Erythroblast (primary cell): ENCODE results near the gene CFDP1.
A peak's percentile ranks its signal among the peaks of the same experiment; 100 is the strongest.
"Not testable (repeated sequence)": the region's sequence is repeated elsewhere in the genome, so short reads cannot be mapped to it uniquely, and the experiment has no call there.

Experiments
- DNase-seq, 2 experiments: peaks; one replicate each; lab custom pipeline; 2025; lab: John Stamatoyannopoulos, UW
- GATA1 ChIP-seq: IDR thresholded peaks from 2 replicates; pipeline ENCODE4 v1.6.1; 2011; ENCODE audit warnings: low read depth, mild to moderate bottlenecking, control low read depth, low read length, moderate library complexity
- POLR2A ChIP-seq: IDR thresholded peaks from 2 replicates; pipeline ENCODE4 v1.6.1; 2011; ENCODE audit warnings: mild to moderate bottlenecking, low read length

Gene CFDP1

DNA sequence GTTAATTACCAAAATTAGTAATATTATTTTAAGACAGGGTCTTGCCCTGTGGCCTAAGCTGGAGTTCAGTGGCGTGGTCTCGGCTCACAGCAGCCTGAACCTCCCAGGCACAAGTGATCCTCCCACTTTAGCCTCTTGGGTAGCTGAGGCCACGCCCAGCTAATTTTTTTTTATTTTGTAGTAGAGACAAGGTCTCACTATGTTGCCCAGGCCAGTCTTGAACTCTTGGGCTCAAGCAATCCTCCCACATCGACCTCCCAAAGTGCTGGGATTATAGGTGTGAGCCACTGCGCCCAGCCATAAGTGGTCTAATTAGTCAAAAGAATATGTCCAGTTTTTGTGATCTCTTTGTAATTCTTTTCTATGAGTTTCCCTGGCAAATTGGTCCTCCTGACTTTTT, 12.0 kb upstream of the CFDP1 start:
- TF ChIP-seq GATA1 (no peak), POLR2A (no peak)
- DNase-seq = peak in 1 of 2 experiments; percentile 10

DNA sequence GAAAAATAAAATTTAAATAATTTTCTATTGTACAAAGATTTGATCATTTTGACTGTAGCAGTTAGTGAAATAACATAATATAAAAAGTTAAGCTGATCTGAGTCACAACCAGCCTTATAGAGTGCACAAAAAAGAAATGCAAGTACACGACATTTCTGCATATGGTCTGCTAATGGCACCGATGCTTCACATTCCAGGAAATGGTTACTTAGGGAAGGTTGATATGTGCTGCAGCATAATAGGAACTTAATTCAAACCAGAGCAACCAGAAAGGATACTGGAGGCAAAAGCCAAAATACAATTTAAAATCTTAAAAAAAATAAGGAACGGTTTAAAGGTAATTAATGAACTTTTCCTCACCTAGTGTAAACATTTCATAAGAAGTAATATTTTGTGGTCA, 10.0 kb upstream of the CFDP1 start:
- no peak for TF ChIP-seq GATA1
- TF ChIP-seq POLR2A = no peak
- DNase-seq = no peak

DNA sequence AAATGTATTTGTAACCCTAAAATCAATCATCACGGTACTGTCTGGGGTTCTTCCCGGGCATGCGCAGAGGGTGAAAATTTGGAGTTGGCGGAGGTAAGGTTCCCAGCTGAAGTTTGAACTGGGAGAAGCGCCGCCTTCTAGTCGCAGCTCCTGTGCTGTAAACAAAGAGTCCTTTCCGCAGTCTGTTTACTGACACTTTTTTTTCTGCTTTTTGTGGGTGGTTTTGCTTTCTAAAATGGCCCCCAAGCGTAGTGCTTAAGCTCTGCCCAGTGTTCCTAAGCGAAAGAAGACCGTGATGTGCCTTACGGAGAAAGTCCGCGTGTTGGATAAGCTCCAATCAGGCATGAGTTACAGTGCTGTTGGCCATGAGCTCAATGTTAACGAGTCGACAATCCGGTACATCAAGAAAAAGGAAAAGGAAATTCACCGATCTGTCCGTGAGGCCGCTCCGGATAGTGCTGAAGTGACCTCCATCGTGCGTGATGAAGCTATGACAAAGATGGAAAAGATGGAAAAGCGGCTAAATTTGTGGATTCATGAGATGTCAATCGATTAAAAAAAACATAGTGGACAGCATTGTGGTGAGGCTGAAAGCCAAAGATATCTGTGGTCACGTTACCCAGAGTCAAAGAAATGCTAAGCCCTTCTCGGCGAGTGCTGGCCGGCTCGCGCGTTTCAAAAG, 570 bp upstream of the CFDP1 start:
- DNase-seq = peak; percentile 92 to 93
- TF ChIP-seq GATA1 (no peak), POLR2A (peak; percentile 78)

DNA sequence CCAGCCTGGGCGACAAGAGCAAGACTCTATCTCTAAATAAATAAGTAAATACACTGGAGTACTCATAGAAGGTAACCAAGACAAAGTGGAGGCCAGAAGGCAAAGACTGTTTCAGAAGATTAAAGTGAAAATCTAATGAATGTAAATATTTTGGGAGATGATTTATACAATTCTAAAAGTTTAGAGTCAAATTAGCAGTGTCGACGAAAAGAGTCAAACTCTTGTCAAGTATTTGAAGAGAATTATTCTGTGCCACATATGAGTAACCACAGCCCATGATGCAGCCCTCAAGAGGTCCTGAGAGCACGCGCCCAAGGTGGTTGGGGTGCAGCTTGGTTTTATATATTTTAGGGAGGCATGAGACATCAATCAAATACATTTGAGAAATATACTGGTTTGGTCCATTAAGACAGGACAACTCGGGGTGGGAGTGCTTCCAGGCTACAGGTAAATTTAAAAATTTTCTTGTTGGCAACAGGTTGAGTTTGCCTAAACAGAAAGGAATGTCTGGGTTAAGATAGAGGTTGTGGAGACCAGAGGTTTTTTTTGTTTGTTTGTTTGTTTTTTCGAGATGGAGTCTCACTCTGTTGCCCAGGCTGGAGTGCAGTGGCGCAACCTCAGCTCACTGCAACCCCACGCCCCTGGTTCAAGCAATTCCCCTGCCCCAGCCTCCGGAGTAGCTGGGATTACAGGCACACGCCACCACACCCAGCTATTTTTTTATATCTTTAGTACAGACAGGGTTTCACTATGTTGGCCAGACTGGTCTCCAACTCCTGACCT, 3.5 kb downstream of the CFDP1 start:
- TF ChIP-seq POLR2A (no peak), GATA1 (no peak)
- DNase-seq = no peak

DNA sequence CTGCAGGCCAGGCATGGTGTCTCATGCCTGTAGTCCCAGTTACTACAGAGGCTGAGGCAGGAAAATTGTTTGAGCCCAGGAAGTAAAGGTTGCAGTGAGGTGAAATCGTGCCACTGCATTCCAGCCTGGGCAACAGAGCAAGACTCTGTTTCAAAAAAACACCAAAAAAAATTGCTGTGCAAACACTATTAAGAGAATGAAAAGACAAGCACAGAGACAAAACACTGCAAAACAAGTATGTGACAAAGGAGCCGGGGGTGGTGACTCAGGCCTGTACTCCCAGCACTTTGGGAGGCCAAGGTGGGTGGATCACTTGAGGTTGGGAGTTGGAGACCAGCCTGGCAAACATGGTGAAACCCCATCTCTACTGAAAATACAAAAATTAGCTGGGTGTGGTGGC, 6.8 kb downstream of the CFDP1 start:
- DNase-seq = not testable (repeated sequence)

DNA sequence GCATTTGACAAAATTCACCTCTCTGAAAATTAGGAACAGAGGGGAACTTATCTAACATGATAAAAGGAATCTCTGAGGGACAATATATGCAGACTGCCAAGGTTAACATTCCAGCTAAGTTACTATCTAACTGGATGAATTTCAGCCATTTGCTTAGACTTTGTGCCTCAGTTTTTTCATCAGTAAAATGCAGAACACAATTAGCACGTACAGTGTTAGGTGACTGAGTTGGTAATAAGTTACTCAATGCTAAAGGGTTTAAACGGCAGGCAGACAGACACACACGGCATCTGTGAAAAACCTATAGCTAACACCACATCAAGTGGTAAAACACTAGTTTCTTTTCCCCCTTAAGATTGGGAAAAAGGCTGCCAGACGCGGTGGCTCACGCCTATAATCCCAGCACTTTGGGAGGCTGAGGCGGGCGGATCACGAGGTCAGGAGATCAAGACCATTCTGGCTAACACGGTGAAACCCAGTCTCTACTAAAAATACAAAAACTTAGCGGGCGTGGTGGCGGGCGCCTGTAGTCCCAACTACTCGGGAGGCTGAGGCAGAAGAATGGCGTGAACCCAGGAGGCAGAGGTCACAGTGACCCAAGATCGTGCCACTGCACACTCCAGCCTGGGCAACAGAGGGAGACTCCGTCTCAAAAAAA, 9.1 kb downstream of the CFDP1 start:
- DNase-seq = not testable (repeated sequence)

DNA sequence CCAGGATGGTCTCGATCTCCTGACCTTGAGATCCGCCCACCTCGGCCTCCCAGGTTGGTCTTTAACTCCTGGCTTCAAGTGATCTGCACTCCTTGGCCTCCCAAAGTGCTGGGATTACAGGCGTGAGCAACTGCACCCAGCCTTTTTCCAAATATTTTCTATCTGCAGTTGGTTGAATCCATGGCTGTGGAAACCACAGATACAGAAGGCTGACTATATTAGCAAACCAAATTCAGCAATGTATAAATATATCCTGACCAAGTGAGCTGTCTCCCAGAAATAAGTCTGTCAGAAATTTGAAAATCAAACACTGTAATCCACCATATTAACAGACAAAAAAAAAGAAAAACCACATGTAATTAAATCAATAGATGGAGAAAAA, 9.6 kb downstream of the CFDP1 start:
- no peak for TF ChIP-seq GATA1
- TF ChIP-seq POLR2A = no peak
- DNase-seq = no peak

DNA sequence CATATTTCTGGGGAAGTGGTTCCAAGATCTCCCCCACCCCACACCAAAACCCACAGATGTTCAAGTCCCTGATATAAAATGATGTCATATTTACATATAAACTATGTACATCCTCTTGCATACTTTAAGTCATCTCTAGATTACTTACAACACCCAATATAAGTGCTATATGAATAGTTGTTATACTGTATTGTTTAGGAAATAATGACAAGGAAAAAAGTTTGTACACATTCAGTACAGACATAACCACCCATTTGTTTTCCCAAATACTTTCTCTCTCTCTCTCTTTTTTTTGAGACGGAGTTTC, 11.5 kb downstream of the CFDP1 start:
- DNase-seq = no peak
- TF ChIP-seq POLR2A (no peak), GATA1 (no peak)

DNA sequence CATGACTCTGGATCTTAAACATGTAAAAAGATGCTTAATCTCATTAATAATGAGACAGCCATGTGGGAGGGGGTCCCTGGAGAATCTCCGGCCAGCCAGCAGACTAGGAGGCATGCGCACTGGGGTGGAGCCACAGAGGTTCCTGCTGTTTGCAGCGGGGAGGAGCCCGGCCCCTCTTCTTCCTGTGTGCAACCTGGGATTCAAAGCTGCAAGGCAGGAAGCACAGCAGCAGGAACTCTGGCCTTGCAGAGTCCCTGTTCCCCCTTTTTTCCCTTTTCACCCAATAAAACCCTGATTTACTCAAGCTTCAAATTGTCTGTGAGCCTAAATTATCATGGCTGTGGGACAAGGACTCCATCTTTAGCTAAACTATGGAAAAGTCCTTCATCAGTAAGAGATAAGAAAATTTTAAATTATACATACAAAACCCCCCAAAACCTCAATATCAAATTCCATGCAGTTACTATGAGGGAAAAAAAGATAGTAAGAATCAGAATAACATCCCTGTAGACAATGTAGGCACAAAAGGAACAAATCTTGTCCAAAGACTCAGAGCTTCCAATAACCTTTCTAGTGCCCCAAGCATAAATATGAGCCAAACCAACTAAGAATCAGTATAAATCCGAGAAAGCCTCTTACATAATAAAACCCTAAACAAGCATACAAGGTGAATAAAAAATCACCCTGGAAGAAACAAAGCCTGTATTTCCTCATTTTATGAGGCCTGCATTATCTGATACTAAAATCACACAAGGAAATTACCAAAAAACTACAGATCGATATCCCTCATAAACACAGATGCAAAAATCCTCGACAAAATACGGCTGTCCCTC, 12.1 kb downstream of the CFDP1 start:
- TF ChIP-seq POLR2A = no peak
- TF ChIP-seq GATA1 = no peak
- peak; percentile 8 to 11 for DNase-seq

DNA sequence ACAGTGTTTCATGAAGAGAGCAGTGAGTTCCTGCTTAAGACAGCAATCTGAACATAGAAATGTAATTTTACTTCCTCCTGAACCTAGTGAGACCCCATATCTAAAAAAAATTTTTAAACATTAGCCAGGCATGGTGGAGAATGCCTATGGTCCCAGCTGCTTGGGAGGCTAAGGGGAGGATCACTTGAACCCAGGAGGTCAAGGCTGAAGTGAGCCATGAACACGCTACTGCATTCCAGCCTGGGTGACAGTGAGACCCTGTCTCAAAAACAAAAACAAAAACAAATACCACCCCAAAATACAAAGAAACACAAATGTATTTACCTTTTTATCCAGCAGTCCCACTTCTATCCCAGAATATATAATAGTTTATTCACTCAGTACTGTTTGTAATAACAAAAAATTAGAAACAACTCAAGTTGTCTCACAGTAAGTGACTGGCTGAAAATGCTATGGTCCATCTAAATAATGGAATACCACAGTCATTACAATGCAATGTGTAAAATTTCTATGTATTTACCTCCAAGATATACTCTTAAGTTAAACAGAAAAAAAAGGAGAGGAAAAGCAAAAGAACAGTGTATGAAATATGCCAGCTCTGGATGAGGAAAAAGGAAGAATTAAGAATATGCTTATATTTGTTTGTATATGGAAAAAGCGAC, 16.3 kb downstream of the CFDP1 start:
- DNase-seq = no peak
- TF ChIP-seq POLR2A (no peak), GATA1 (no peak)

DNA sequence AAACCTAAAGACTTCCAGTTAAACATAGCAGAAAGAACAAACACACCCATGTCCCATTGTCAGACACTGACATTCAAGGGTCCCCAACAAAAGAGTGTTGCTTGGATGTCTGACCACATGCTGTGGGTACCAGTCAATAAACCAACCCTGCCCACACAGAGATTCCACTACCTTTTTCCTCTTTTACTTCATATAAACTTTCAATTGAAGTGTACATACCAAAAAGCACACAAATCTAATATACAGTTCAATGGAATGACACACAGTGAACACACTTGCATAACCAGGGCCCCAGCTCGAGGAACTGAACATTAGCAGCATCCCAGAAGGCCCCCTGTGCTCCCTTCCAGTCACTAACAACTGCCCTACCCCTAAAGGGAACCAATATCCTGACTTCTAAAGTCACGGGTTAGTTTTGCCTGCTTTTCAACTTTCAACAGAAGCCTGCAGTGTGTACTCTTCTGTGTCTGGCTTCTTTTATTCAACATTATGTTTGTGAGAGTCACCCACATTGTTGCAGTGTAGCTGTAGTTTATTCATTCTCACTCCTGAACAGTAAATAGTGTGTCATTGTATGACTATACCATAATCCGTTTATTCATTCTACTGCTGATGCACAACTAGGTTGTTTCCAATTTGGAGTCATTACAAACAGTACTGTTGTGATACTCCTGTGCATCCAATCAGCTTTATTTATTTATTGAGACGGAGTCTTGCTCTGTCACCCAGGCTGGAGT, 18.0 kb downstream of the CFDP1 start:
- TF ChIP-seq GATA1 = no peak
- no peak for TF ChIP-seq POLR2A
- peak in 1 of 2 experiments; percentile 38 for DNase-seq

DNA sequence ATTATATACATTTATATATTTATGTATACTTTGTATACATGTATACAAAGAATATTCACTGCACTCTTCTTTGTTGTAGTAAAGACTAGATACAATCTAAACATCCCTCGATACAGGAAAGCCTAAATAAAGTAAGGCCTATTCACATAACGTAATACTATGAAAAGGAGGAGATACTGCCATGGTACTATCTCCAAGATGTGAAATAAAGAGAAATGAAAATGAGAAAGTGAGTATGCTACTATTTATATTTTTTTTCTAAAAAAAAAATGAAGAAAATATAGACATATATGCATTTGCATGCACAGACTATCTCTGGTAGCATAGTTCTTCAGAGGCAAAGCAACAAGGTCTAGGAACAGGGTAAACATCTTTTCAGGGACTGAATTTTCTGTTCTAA, 19.4 kb downstream of the CFDP1 start:
- no peak for TF ChIP-seq POLR2A
- DNase-seq = no peak

DNA sequence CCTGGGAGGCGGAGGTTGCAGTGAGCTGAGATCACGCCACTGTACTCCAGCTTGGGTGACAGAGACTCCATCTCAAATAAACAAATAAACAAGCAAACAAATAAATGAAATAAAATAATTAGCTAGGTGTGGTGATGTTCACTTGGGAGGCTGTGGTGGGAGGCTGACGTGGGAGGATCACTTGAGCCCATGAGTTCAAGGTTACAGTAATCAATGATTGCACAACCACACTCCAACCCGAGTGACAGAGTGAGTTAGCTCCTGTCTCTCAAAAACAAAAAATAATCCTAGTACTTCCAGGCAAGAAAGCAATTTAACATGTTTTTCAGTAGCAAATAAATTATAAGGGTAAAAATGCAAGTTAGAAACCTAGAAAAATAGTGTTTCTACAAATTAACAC, 26.4 kb downstream of the CFDP1 start:
- DNase-seq = no peak
- TF ChIP-seq POLR2A = no peak
